RWPE2 (cell line): ENCODE measurements around the gene KCNC2.

Experiments used
- ATAC-seq: fragments of 200-7000 bp; cut with Tn5 transposase; 3 replicates; pipeline ENCODE4 v1.9.1; 2021; ENCODE audit warnings: low read depth
- DNase-seq: peaks from one replicate; pipeline ENCODE4 v3.0.0-alpha.2; 2020; ENCODE audit warnings: low spot score
- H3K27ac ChIP-seq: fragments of 450-650 bp; 2 replicates; pipeline ENCODE4 v1.5.1; 2017; ENCODE audit warnings: mild to moderate bottlenecking; ENCODE audit not compliant: poor library complexity, severe bottlenecking
- H3K27me3 ChIP-seq: fragments of 250-450 bp; sonication (Bioruptor Pico); 2 replicates; pipeline ENCODE4 v1.5.1; 2021; ENCODE audit warnings: mild to moderate bottlenecking, moderate library complexity; ENCODE audit not compliant: insufficient read depth, poor library complexity, severe bottlenecking
- H3K36me3 ChIP-seq: fragments of 250-450 bp; sonication (Bioruptor Pico); 2 replicates; pipeline ENCODE4 v1.5.1; 2020; ENCODE audit warnings: low read depth, mild to moderate bottlenecking, moderate library complexity
- H3K4me1 ChIP-seq: fragments of 250-450 bp; sonication (Bioruptor Pico); 2 replicates; pipeline ENCODE4 v1.5.1; 2021; ENCODE audit warnings: mild to moderate bottlenecking, moderate library complexity; ENCODE audit not compliant: insufficient read depth, poor library complexity, severe bottlenecking
- H3K4me3 ChIP-seq: fragments of 250-450 bp; sonication (Bioruptor Pico); 2 replicates; pipeline ENCODE4 v1.5.1; 2021; ENCODE audit warnings: mild to moderate bottlenecking, moderate library complexity; ENCODE audit not compliant: severe bottlenecking
- H3K9me3 ChIP-seq: fragments of 250-450 bp; sonication (Bioruptor Pico); 2 replicates; pipeline ENCODE4 v1.5.1; 2021; ENCODE audit warnings: mild to moderate bottlenecking, moderate library complexity; ENCODE audit not compliant: severe bottlenecking
- TF ChIP-seq, protein P1 (sequence below): fragments of 450-650 bp; IDR thresholded peaks from one replicate; pipeline ENCODE4 v1.5.1; 2017; ENCODE audit warnings: mild to moderate bottlenecking, moderate library complexity; ENCODE audit not compliant: poor library complexity, severe bottlenecking

KCNC2 gene

DNA sequence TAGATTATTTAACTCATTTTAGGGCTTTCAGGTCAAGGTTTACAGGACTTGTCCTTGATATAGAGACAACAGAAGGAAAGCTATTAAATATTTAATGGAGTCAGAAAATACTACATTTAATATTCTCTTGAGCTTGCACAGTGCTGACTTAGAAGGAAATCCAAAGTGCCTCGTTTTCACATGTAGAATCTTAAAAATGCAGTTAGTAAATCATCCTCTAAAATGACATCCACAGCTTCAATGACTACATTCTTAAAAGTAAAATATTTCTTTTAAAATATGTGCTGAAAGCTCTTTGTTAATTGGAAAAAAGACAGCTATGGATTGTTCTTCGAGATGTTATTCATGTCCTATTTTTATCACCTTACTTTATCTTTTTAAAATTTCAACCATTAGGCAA lies 146.9 kb downstream of the KCNC2 start:
- TF ChIP-seq, protein P1, sequence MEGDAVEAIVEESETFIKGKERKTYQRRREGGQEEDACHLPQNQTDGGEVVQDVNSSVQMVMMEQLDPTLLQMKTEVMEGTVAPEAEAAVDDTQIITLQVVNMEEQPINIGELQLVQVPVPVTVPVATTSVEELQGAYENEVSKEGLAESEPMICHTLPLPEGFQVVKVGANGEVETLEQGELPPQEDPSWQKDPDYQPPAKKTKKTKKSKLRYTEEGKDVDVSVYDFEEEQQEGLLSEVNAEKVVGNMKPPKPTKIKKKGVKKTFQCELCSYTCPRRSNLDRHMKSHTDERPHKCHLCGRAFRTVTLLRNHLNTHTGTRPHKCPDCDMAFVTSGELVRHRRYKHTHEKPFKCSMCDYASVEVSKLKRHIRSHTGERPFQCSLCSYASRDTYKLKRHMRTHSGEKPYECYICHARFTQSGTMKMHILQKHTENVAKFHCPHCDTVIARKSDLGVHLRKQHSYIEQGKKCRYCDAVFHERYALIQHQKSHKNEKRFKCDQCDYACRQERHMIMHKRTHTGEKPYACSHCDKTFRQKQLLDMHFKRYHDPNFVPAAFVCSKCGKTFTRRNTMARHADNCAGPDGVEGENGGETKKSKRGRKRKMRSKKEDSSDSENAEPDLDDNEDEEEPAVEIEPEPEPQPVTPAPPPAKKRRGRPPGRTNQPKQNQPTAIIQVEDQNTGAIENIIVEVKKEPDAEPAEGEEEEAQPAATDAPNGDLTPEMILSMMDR: no peak
- Histone ChIP-seq H3K27ac (no peak overlapping the region), H3K27me3 (no peaks in the 10 kb centered on the region), H3K36me3 (no peaks in the 10 kb centered on the region), H3K4me1 (no peaks in the 10 kb centered on the region), H3K4me3 (no peak overlapping the region), H3K9me3 (no peaks in the 10 kb centered on the region)
- no peak for DNase-seq
- no peak for ATAC-seq

DNA sequence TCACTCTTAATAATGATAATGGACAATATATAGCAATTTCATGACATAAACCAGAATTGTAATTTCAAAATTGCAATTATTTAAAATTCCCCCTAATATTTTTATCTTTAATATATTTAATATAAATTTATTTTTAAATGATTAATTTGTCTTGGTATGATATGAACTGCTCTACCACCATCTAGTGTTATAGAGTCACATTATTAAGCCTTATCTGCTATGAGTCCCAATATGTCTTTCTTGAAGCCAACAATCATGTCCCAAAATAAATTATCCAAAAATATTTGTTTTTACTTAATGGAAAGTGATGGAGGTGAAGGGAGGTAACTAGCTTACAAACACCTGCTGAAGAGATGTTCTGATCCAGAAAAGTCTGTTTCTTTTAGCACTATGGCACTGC lies 151.4 kb downstream of the KCNC2 start:
- H3K27me3 ChIP-seq: peaks cover 2% of the 10 kb centered on the region
- DNase-seq (no peak), ATAC-seq (no peak)
- H3K27ac ChIP-seq: no peak overlapping the region
- H3K36me3 ChIP-seq: no peaks in the 10 kb centered on the region
- H3K4me1 ChIP-seq: no peaks in the 10 kb centered on the region
- no peaks in the 10 kb centered on the region for H3K9me3 ChIP-seq
- no peak overlapping the region for H3K4me3 ChIP-seq
- TF ChIP-seq, protein P1: peak; percentile 12

DNA sequence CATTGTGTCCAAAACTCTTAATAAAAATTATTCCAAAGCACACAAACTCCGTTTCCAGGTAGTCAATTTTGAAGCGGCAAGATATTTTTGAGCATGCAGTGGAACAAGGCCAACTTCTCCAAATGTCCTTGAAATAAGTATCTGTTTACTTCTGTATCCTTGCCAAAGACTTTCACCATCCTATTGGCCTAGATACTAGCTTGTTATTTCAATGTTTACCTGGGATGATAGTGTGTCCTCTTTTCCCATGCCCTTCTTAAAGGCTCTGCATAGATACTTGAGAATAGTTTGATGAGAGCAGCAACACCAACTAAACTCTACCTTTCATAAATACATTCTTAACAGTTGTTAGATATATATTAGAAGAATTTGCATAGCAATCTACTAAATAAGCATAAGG lies 160.9 kb downstream of the KCNC2 start:
- Histone ChIP-seq H3K36me3 (no peaks in the 10 kb centered on the region), H3K9me3 (no peaks in the 10 kb centered on the region), H3K4me1 (no peaks in the 10 kb centered on the region), H3K27ac (no peak overlapping the region), H3K27me3 (no peaks in the 10 kb centered on the region), H3K4me3 (no peak overlapping the region)
- ATAC-seq (no peak), DNase-seq (no peak)
- TF ChIP-seq, protein P1: no peak

DNA sequence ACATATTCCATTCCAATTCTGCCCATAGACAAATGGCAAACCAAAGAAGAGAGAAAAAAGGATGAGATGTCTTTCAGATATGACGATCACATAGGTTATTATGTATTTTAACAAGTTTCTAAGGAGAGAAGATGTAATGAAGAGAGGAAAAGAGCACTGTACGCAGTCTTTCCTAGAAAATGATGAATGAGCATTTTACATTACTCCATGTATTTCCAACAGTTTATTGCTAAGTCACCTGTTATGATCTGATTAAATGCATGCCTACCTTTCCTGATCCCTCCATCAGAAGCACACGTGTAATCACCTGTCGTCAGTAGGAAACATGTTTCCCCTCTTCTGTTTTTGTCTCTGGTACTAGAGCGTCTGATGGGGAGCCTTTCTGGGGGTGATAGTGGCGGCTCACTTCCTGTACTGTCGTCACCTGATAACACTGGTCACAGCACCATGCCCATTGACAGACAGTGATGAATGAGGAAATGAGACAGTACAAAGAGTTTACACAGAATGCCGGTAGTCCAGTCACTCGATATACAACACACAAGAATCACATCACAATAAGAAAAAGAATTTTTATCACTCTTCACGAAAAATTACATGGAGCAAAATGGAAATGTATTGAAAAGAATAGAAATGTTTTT lies 161.6 kb downstream of the KCNC2 start:
- DNase-seq: no peak
- Histone ChIP-seq H3K4me1 (no peaks in the 10 kb centered on the region), H3K4me3 (no peak overlapping the region), H3K27ac (no peak overlapping the region), H3K9me3 (no peaks in the 10 kb centered on the region), H3K27me3 (no peaks in the 10 kb centered on the region), H3K36me3 (no peaks in the 10 kb centered on the region)
- TF ChIP-seq, protein P1: no peak
- ATAC-seq: no peak

DNA sequence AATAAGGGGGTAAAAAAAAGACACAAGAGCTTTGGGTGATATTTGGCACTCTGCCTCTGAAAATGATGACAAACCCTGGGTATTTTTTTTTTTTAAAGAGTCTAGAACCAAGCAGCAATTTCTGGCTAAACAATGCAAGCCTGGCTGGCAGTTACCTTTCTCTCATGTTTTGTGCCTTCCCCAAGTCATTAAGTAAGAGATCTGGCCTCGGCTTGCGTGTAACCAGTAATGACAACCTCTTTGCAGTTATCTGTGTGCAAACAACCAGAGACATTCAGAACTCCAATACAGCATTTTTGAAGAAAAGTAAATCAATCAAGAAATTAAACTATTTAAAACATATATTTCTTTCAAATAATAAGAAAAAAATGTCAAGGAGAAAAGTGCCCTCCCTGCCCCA lies 167.5 kb downstream of the KCNC2 start:
- no peak for ATAC-seq
- TF ChIP-seq, protein P1: no peak
- Histone ChIP-seq H3K27me3 (no peaks in the 10 kb centered on the region), H3K36me3 (no peaks in the 10 kb centered on the region), H3K27ac (no peak overlapping the region), H3K4me3 (no peak overlapping the region), H3K4me1 (no peaks in the 10 kb centered on the region), H3K9me3 (no peaks in the 10 kb centered on the region)
- no peak for DNase-seq
